Measurements from ENCODE around the gene NRGN. TPM values are rescaled to one million over a fixed set of nuclear protein-coding genes. Genes with fewer than 3 reads are reported as not detected.

The NRGN gene
- total and polyA plus RNA-seq, 4 donors: 15.4 to 41.1 (median 35.8) TPM

- Histone ChIP-seq H3K4me1 (ENCODE audit: control insufficient read depth in 1 of 2, insufficient read depth in 2 of 2, low read length in 2 of 2) (no peaks in the 10 kb centered on the region), H3K4me3 (ENCODE audit: low read length in 2 of 2) (no peak overlapping the region), H3K27ac (ENCODE audit: low read depth in 1 of 2, low read length in 2 of 2) (no peak overlapping the region), H3K27me3 (ENCODE audit: control insufficient read depth in 1 of 2, insufficient read depth in 2 of 2, low read length in 1 of 2) (no peaks in the 10 kb centered on the region), H3K36me3 (ENCODE audit: control insufficient read depth in 1 of 2, insufficient read depth in 2 of 2, low read length in 1 of 2) (no peaks in the 10 kb centered on the region), H3K9me3 (ENCODE audit: control insufficient read depth, low read length) (no peaks in the 10 kb centered on the region)
- DNase-seq: no peak
- no peak for ATAC-seq (ENCODE audit: low FRiP score)
- 84 to 86% methylated on average over 3 of the region's 3 CpGs for WGBS, 2 donors
- intact Hi-C loops (cut with DNase I): no loop called here
These were observed 17.6 kb downstream of the NRGN start for GRCh38 chr11:124757320-124757719.

GRCh38 chr11:124758355-124759265 is 18.9 kb downstream of the NRGN start:
- peak; percentile 63 for ATAC-seq (ENCODE audit: low FRiP score)
- Histone ChIP-seq H3K27me3 (ENCODE audit: control insufficient read depth in 1 of 2, insufficient read depth in 2 of 2, low read length in 1 of 2) (no peaks in the 10 kb centered on the region), H3K27ac (ENCODE audit: low read depth in 1 of 2, low read length in 2 of 2) (no peak overlapping the region), H3K36me3 (ENCODE audit: control insufficient read depth in 1 of 2, insufficient read depth in 2 of 2, low read length in 1 of 2) (no peaks in the 10 kb centered on the region), H3K9me3 (ENCODE audit: control insufficient read depth, low read length) (no peaks in the 10 kb centered on the region), H3K4me3 (ENCODE audit: low read length in 2 of 2) (no peak overlapping the region), H3K4me1 (ENCODE audit: control insufficient read depth in 1 of 2, insufficient read depth in 2 of 2, low read length in 2 of 2) (no peaks in the 10 kb centered on the region)
- DNase-seq: peak; percentile 87 to 90
- intact Hi-C loops (cut with DNase I): no loop called here
- 44 to 46% methylated on average over 45 to 53 of the region's 53 CpGs for WGBS, 2 donors

- H3K27me3 ChIP-seq (ENCODE audit: control insufficient read depth in 1 of 2, insufficient read depth in 2 of 2, low read length in 1 of 2): no peaks in the 10 kb centered on the region
- H3K4me1 ChIP-seq (ENCODE audit: control insufficient read depth in 1 of 2, insufficient read depth in 2 of 2, low read length in 2 of 2): no peaks in the 10 kb centered on the region
- H3K27ac ChIP-seq (ENCODE audit: low read depth in 1 of 2, low read length in 2 of 2): peak overlapping the region in 1 of 2 donors; percentile 71
- WGBS, 2 donors: 57 to 61% methylated on average over 48 to 52 of the region's 52 CpGs
- peak; percentile 55 for ATAC-seq (ENCODE audit: low FRiP score)
- no peaks in the 10 kb centered on the region for H3K36me3 ChIP-seq (ENCODE audit: control insufficient read depth in 1 of 2, insufficient read depth in 2 of 2, low read length in 1 of 2)
- H3K9me3 ChIP-seq (ENCODE audit: control insufficient read depth, low read length): no peaks in the 10 kb centered on the region
- peak overlapping the region; percentile 49 to 68 for H3K4me3 ChIP-seq (ENCODE audit: low read length in 2 of 2)
- no peak for DNase-seq
- intact Hi-C loops (cut with DNase I): loop anchor here (5.0 to 10.0 kb wide), 3 partner anchors 38 to 78 kb away; no protein-coding TSS in a partner anchor
These were observed 19.8 kb downstream of the NRGN start for GRCh38 chr11:124759266-124760204.

- peak overlapping the region; percentile 49 to 71 for H3K27ac ChIP-seq (ENCODE audit: low read depth in 1 of 2, low read length in 2 of 2)
- peak overlapping the region; percentile 49 to 68 for H3K4me3 ChIP-seq (ENCODE audit: low read length in 2 of 2)
- H3K36me3 ChIP-seq (ENCODE audit: control insufficient read depth in 1 of 2, insufficient read depth in 2 of 2, low read length in 1 of 2): no peaks in the 10 kb centered on the region
- WGBS, 2 donors: 1 to 3% methylated on average over 22 to 25 of the region's 25 CpGs
- ATAC-seq (ENCODE audit: low FRiP score) (peak; percentile 42), DNase-seq (peak in 1 of 2 donors; percentile 84)
- H3K9me3 ChIP-seq (ENCODE audit: control insufficient read depth, low read length): no peaks in the 10 kb centered on the region
- H3K4me1 ChIP-seq (ENCODE audit: control insufficient read depth in 1 of 2, insufficient read depth in 2 of 2, low read length in 2 of 2): no peaks in the 10 kb centered on the region
- no peaks in the 10 kb centered on the region for H3K27me3 ChIP-seq (ENCODE audit: control insufficient read depth in 1 of 2, insufficient read depth in 2 of 2, low read length in 1 of 2)
- intact Hi-C loops (cut with DNase I): loop anchor here (5.0 to 10.0 kb wide), 3 partner anchors 37 to 77 kb away; no protein-coding TSS in a partner anchor
These were observed 20.5 kb downstream of the NRGN start for GRCh38 chr11:124760205-124760652.

GRCh38 chr11:124760806-124761205 is 21.1 kb downstream of the NRGN start:
- Histone ChIP-seq H3K27ac (ENCODE audit: low read depth in 1 of 2, low read length in 2 of 2) (peak overlapping the region; percentile 32 to 49), H3K27me3 (ENCODE audit: control insufficient read depth in 1 of 2, insufficient read depth in 2 of 2, low read length in 1 of 2) (no peaks in the 10 kb centered on the region), H3K9me3 (ENCODE audit: control insufficient read depth, low read length) (no peaks in the 10 kb centered on the region), H3K4me3 (ENCODE audit: low read length in 2 of 2) (peak overlapping the region; percentile 49 to 68), H3K4me1 (ENCODE audit: control insufficient read depth in 1 of 2, insufficient read depth in 2 of 2, low read length in 2 of 2) (no peaks in the 10 kb centered on the region), H3K36me3 (ENCODE audit: control insufficient read depth in 1 of 2, insufficient read depth in 2 of 2, low read length in 1 of 2) (no peaks in the 10 kb centered on the region)
- ATAC-seq (ENCODE audit: low FRiP score): no peak
- intact Hi-C loops (cut with DNase I): loop anchor here (1.0 to 10.0 kb wide), 4 partner anchors 36 to 84 kb away; no protein-coding TSS in a partner anchor
- DNase-seq: no peak
- 38 to 53% methylated on average over 3 of the region's 3 CpGs for WGBS, 2 donors

DNA sequence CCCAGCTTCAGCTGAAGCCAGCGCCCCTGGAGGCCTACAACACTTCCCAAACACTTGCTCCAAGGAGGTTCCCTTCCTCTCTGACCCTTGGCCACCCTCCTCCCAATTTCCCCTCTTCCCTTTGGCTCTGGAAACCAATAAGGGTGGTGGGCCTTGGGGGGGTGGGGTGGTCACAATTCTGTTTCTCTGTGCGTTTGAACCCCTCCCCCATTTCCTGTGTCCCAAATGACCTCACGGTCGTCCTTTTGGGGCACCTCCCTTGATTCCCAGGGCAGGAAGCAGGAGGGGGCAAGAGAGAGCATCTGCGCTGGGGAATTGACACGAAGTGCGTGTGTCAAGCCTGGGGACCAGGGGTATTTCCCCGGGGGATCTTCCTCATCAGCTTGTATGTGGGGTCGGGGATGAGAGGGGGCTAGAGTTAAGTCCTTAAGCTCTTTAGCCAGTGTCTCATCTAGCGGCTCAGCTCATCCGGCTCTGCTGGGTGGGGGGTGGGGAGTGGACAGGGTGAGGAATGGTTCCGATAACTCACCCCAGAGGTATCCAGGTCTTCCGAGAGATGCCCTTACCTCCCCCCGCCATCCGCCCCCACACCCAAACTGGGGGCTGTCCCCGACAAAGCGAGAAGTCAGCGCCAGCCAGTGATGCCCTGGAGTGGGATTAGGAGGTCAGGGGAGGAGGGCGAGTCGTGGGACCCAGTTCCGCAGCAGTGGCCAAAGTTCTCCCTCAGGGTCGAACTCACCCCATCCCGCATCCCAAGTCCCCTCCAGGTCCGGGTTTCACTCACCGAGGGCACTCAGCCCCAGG is 21.8 kb downstream of the NRGN start:
- no peaks in the 10 kb centered on the region for H3K4me1 ChIP-seq (ENCODE audit: control insufficient read depth in 1 of 2, insufficient read depth in 2 of 2, low read length in 2 of 2)
- H3K4me3 ChIP-seq (ENCODE audit: low read length in 2 of 2): peak overlapping the region; percentile 57 to 68
- intact Hi-C loops (cut with DNase I): loop anchor here (1.0 to 10.0 kb wide), 6 partner anchors 36 to 93 kb away; partner anchors contain the start of gene MSANTD2 (in 1 of the 2)
- no peaks in the 10 kb centered on the region for H3K9me3 ChIP-seq (ENCODE audit: control insufficient read depth, low read length)
- DNase-seq (no peak), ATAC-seq (ENCODE audit: low FRiP score) (no peak)
- H3K27ac ChIP-seq (ENCODE audit: low read depth in 1 of 2, low read length in 2 of 2): peak overlapping the region; percentile 32 to 34
- no peaks in the 10 kb centered on the region for H3K36me3 ChIP-seq (ENCODE audit: control insufficient read depth in 1 of 2, insufficient read depth in 2 of 2, low read length in 1 of 2)
- no peaks in the 10 kb centered on the region for H3K27me3 ChIP-seq (ENCODE audit: control insufficient read depth in 1 of 2, insufficient read depth in 2 of 2, low read length in 1 of 2)
- 25 to 27% methylated on average over 25 of the region's 25 CpGs for WGBS, 2 donors

GRCh38 chr11:124762105-124762623 is 22.4 kb downstream of the NRGN start, which contains the start of gene ESAM:
Gene ESAM, minus strand, starts transcription at chr11:124762290. Its CDS starts 136 bp downstream, at chr11:124762154.
- H3K27me3 ChIP-seq (ENCODE audit: control insufficient read depth in 1 of 2, insufficient read depth in 2 of 2, low read length in 1 of 2): no peaks in the 10 kb centered on the region
- ATAC-seq (ENCODE audit: low FRiP score): peak; percentile 74
- H3K36me3 ChIP-seq (ENCODE audit: control insufficient read depth in 1 of 2, insufficient read depth in 2 of 2, low read length in 1 of 2): peaks cover 0 to 5% of the 10 kb centered on the region in 2 donors
- intact Hi-C loops (cut with DNase I): loop anchor here (2.0 to 10.0 kb wide), 5 partner anchors 35 to 93 kb away; partner anchors contain the start of gene MSANTD2 (in 1 of the 2)
- H3K27ac ChIP-seq (ENCODE audit: low read depth in 1 of 2, low read length in 2 of 2): peak within 1 kb of the TSS; percentile 32 to 34
- 1% methylated on average over 53 to 55 of the region's 55 CpGs for WGBS, 2 donors
- no peaks in the 10 kb centered on the region for H3K4me1 ChIP-seq (ENCODE audit: control insufficient read depth in 1 of 2, insufficient read depth in 2 of 2, low read length in 2 of 2)
- H3K9me3 ChIP-seq (ENCODE audit: control insufficient read depth, low read length): no peaks in the 10 kb centered on the region
- peak within 1 kb of the TSS; percentile 57 to 68 for H3K4me3 ChIP-seq (ENCODE audit: low read length in 2 of 2)
- peak; percentile 75 to 92 for DNase-seq
